NCI-H1092 treated with DMSO at 0.1 percent for 48 hours (cell line): ENCODE measurements around the gene AGAP9.
A peak's percentile ranks its signal among the peaks of the same experiment; 100 is the strongest.
"Not testable (repeated sequence)": the region's sequence is repeated elsewhere in the genome, so short reads cannot be mapped to it uniquely, and the experiment has no call there.

Experiments used
- DNase-seq: peaks from one replicate; lab custom pipeline; 2025; lab: John Stamatoyannopoulos, UW

Gene AGAP9

GRCh38 chr10:47457528-47457820, 66.0 kb downstream of the AGAP9 start:
- DNase-seq, result no peak

- DNase-seq, result no peak
These were observed 66.5 kb downstream of the AGAP9 start for GRCh38 chr10:47456794-47457527.

GRCh38 chr10:47456079-47456785, 67.2 kb downstream of the AGAP9 start:
- no peak for DNase-seq

GRCh38 chr10:47455350-47456078, 67.9 kb downstream of the AGAP9 start:
- DNase-seq, result not testable (repeated sequence)

- DNase-seq, result no peak
These were observed 68.7 kb downstream of the AGAP9 start for GRCh38 chr10:47454780-47455058.

- DNase-seq, result no peak
These were observed 69.2 kb downstream of the AGAP9 start for GRCh38 chr10:47454008-47454779.

GRCh38 chr10:47453141-47454007, 70.1 kb downstream of the AGAP9 start:
- DNase-seq, result no peak

- peak; percentile 35 for DNase-seq
These were observed 70.8 kb downstream of the AGAP9 start for GRCh38 chr10:47452495-47453140.

- no peak for DNase-seq
These were observed 71.4 kb downstream of the AGAP9 start for GRCh38 chr10:47451998-47452494.
